Stomach (tissue), 4 donors: ENCODE results near the gene SPOCD1.

Source experiments
- CTCF ChIP-seq, 7 experiments: fragments of 450-650 bp in 4 of 7; fragments of 200-600 bp in 3 of 7; sonication (generic) in 3 of 7; IDR thresholded peaks; one replicate each; pipeline ENCODE4 v1.5.1; 2016 to 2019; ENCODE audit warnings: antibody characterized with exemption in 7 of 7, control low read depth in 2 of 7, mild to moderate bottlenecking in 1 of 7
- EP300 ChIP-seq: sonication (generic); formaldehyde crosslinking; IDR thresholded peaks from one replicate; pipeline ENCODE4 v1.6.1; 2017; ENCODE audit warnings: antibody characterized with exemption
- POLR2A ChIP-seq, 4 donors: fragments of 450-650 bp; IDR thresholded peaks; one replicate each; pipeline ENCODE4 v1.6.1; 2016; ENCODE audit warnings: antibody characterized with exemption in 4 of 4, control low read depth in 2 of 4, mild to moderate bottlenecking in 1 of 4, moderate library complexity in 1 of 4
- POLR2AphosphoS5 ChIP-seq, 3 donors: sonication (generic); formaldehyde crosslinking; IDR thresholded peaks; one replicate each; pipeline ENCODE4 v1.6.1; 2016; ENCODE audit warnings: antibody characterized with exemption in 3 of 3

GRCh38 chr1:31784356-31785019, 31.3 kb downstream of the SPOCD1 start:
- no peak for TF ChIP-seq CTCF (IDR thresholded peaks at IDR 0.05)
- TF ChIP-seq EP300 = no peak
- no peak for TF ChIP-seq POLR2A (IDR thresholded peaks at IDR 0.05)
- TF ChIP-seq POLR2AphosphoS5 (IDR thresholded peaks at IDR 0.05) = no peak
